ENCODE results near the gene HLA-DRB1. TPM values are rescaled to one million over a fixed set of nuclear protein-coding genes. Genes with fewer than 3 reads are reported as not detected.
"Not testable (repeated sequence)": the region's sequence is repeated elsewhere in the genome, so short reads cannot be mapped to it uniquely, and the experiment has no call there.

The HLA-DRB1 gene
- total RNA-seq, 2 donors from 2014 or later = 14.7 to 22.1 TPM

- Histone ChIP-seq H3K9me3 (no peaks in the 10 kb centered on the region), H3K36me3 (no peaks in the 10 kb centered on the region), H3K4me1 (replicated peaks) (no peaks in the 10 kb centered on the region), H3K27ac (no peak overlapping the region), H3K27me3 (replicated peaks; ENCODE audit: insufficient read depth) (no peaks in the 10 kb centered on the region), H3K4me3 (no peak overlapping the region)
- WGBS = 8% methylated on average over 3 of the region's 3 CpGs
- intact Hi-C loops (cut with DNase I) = no loop called here
- no peak for DNase-seq (ENCODE audit: low spot score)
- TF ChIP-seq POLR2AphosphoS5 (IDR thresholded peaks at IDR 0.05) = no peak
These were observed 14.2 kb upstream of the HLA-DRB1 start for GRCh38 chr6:32603888-32604287.

DNA sequence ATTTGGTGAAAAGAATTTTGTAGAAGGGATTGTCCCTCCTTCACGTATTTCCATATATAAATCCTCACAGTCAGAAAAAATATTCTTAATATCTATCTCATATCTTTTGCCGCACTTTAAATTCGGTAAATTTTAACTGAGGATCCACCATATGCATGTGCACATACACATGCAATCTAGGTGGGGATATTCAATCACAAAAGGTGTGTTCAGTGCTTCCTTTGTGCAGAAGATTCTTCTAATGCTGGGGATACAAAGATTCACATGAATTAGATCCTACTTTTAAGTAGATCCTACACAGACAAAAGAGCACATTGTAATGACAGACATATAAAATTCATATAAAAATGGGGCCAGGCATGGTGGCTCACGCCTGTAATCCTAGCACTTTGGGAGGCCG lies 13.6 kb upstream of the HLA-DRB1 start:
- Histone ChIP-seq H3K4me3 (no peak overlapping the region), H3K9me3 (no peaks in the 10 kb centered on the region), H3K36me3 (no peaks in the 10 kb centered on the region), H3K27ac (no peak overlapping the region), H3K27me3 (replicated peaks; ENCODE audit: insufficient read depth) (no peaks in the 10 kb centered on the region), H3K4me1 (replicated peaks) (no peaks in the 10 kb centered on the region)
- no peak for DNase-seq (ENCODE audit: low spot score)
- 68% methylated on average over 3 of the region's 5 CpGs for WGBS
- intact Hi-C loops (cut with DNase I) = no loop called here
- TF ChIP-seq, protein P1, sequence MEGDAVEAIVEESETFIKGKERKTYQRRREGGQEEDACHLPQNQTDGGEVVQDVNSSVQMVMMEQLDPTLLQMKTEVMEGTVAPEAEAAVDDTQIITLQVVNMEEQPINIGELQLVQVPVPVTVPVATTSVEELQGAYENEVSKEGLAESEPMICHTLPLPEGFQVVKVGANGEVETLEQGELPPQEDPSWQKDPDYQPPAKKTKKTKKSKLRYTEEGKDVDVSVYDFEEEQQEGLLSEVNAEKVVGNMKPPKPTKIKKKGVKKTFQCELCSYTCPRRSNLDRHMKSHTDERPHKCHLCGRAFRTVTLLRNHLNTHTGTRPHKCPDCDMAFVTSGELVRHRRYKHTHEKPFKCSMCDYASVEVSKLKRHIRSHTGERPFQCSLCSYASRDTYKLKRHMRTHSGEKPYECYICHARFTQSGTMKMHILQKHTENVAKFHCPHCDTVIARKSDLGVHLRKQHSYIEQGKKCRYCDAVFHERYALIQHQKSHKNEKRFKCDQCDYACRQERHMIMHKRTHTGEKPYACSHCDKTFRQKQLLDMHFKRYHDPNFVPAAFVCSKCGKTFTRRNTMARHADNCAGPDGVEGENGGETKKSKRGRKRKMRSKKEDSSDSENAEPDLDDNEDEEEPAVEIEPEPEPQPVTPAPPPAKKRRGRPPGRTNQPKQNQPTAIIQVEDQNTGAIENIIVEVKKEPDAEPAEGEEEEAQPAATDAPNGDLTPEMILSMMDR (IDR thresholded peaks at IDR 0.05) = no peak
- TF ChIP-seq POLR2AphosphoS5 (IDR thresholded peaks at IDR 0.05) = no peak
- TF ChIP-seq POLR2A (IDR thresholded peaks at IDR 0.05) = no peak

GRCh38 chr6:32602383-32602782 lies 12.7 kb upstream of the HLA-DRB1 start:
- intact Hi-C loops (cut with DNase I) = no loop called here
- Histone ChIP-seq H3K27me3 (replicated peaks; ENCODE audit: insufficient read depth) (no peaks in the 10 kb centered on the region), H3K4me3 (no peak overlapping the region), H3K27ac (no peak overlapping the region), H3K36me3 (no peaks in the 10 kb centered on the region), H3K9me3 (no peaks in the 10 kb centered on the region), H3K4me1 (replicated peaks) (no peaks in the 10 kb centered on the region)
- 54% methylated on average over 3 of the region's 3 CpGs for WGBS
- no peak for DNase-seq (ENCODE audit: low spot score)
- TF ChIP-seq POLR2A (IDR thresholded peaks at IDR 0.05) = no peak
- TF ChIP-seq, protein P1 (IDR thresholded peaks at IDR 0.05) = no peak
- no peak for TF ChIP-seq POLR2AphosphoS5 (IDR thresholded peaks at IDR 0.05)

GRCh38 chr6:32597024-32597423 lies 7.4 kb upstream of the HLA-DRB1 start:
- no peaks in the 10 kb centered on the region for H3K27me3 ChIP-seq (replicated peaks; ENCODE audit: insufficient read depth)
- intact Hi-C loops (cut with DNase I) = no loop called here
- TF ChIP-seq, protein P1 (IDR thresholded peaks at IDR 0.05) = no peak
- TF ChIP-seq POLR2A (IDR thresholded peaks at IDR 0.05) (no peak), POLR2AphosphoS5 (IDR thresholded peaks at IDR 0.05) (no peak)

GRCh38 chr6:32590713-32591112 lies 1.1 kb upstream of the HLA-DRB1 start:
- H3K4me3 ChIP-seq; intact Hi-C loops (cut with DNase I); H3K9me3 ChIP-seq; DNase-seq (ENCODE audit: low spot score); H3K27ac ChIP-seq; H3K36me3 ChIP-seq; H3K27me3 ChIP-seq (replicated peaks; ENCODE audit: insufficient read depth); H3K4me1 ChIP-seq (replicated peaks): not testable (repeated sequence)
- no CpG with 5 or more reads among the region's 10 CpGs for WGBS

More at GRCh38 chr6:32597024-32597423, 7.4 kb upstream of the HLA-DRB1 start:
- Histone ChIP-seq H3K9me3 (no peaks in the 10 kb centered on the region), H3K4me1 (replicated peaks) (no peaks in the 10 kb centered on the region), H3K36me3 (no peaks in the 10 kb centered on the region), H3K4me3 (no peak overlapping the region), H3K27ac (no peak overlapping the region)
- DNase-seq (ENCODE audit: low spot score) = no peak

GRCh38 chr6:32588156-32588555 lies 1.5 kb downstream of the HLA-DRB1 start:
- no peaks in the 10 kb centered on the region for H3K27me3 ChIP-seq (replicated peaks; ENCODE audit: insufficient read depth)
- no peaks in the 10 kb centered on the region for H3K9me3 ChIP-seq
- TF ChIP-seq POLR2A (IDR thresholded peaks at IDR 0.05) (no peak), POLR2AphosphoS5 (IDR thresholded peaks at IDR 0.05) (no peak)
- TF ChIP-seq, protein P1 (IDR thresholded peaks at IDR 0.05) = no peak
- no peak for DNase-seq (ENCODE audit: low spot score)
- WGBS = 91% methylated on average over 2 of the region's 2 CpGs
- H3K36me3 ChIP-seq = no peaks in the 10 kb centered on the region
- H3K4me1 ChIP-seq (replicated peaks) = no peaks in the 10 kb centered on the region
- no peak overlapping the region for H3K4me3 ChIP-seq
- no peak overlapping the region for H3K27ac ChIP-seq
- intact Hi-C loops (cut with DNase I) = no loop called here
